Loucy (cell line): ENCODE measurements around the gene TOR4A.
A peak's percentile ranks its signal among the peaks of the same experiment; 100 is the strongest.
"Not testable (repeated sequence)": the region's sequence is repeated elsewhere in the genome, so short reads cannot be mapped to it uniquely, and the experiment has no call there.

ENCODE experiments used
- H2AFZ ChIP-seq: fragments of 200-600 bp; sonication (generic); 2 replicates; pipeline ENCODE4 v1.6.0; 2016; ENCODE audit warnings: antibody characterized with exemption, mild to moderate bottlenecking, low read length, moderate library complexity
- H3F3A ChIP-seq: fragments of 200-600 bp; 2 replicates; pipeline ENCODE4 v1.6.0; 2016; ENCODE audit warnings: antibody characterized with exemption, low read depth, mild to moderate bottlenecking
- H3K27me3 ChIP-seq: fragments of 200-600 bp; sonication (generic); 2 replicates; pipeline ENCODE4 v1.6.1; 2014; ENCODE audit warnings: low read length, mild to moderate bottlenecking; ENCODE audit not compliant: insufficient read depth, poor library complexity, severe bottlenecking
- H3K36me3 ChIP-seq: fragments of 200-600 bp; sonication (generic); 2 replicates; pipeline ENCODE4 v1.6.1; 2016; ENCODE audit warnings: low read length; ENCODE audit not compliant: insufficient read depth
- H3K4me1 ChIP-seq: fragments of 200-600 bp; sonication (generic); 2 replicates; pipeline ENCODE4 v1.5.1; 2014; ENCODE audit warnings: low read length, mild to moderate bottlenecking; ENCODE audit not compliant: insufficient read depth, poor library complexity, severe bottlenecking
- H3K4me2 ChIP-seq: fragments of 200-600 bp; sonication (generic); 2 replicates; pipeline ENCODE4 v1.6.0; 2014; ENCODE audit warnings: antibody characterized with exemption, low read length, low read depth, mild to moderate bottlenecking; ENCODE audit not compliant: poor library complexity, severe bottlenecking
- H3K4me3 ChIP-seq: fragments of 200-600 bp; sonication (generic); 2 replicates; pipeline ENCODE4 v1.5.1; 2014; ENCODE audit warnings: low read length, mild to moderate bottlenecking, mixed read lengths; ENCODE audit not compliant: poor library complexity, severe bottlenecking
- H3K79me2 ChIP-seq: fragments of 200-600 bp; sonication (generic); 2 replicates; pipeline ENCODE4 v1.6.1; 2014; ENCODE audit warnings: low read length; ENCODE audit not compliant: insufficient read depth
- H3K9ac ChIP-seq: fragments of 200-600 bp; sonication (generic); 2 replicates; pipeline ENCODE4 v1.6.0; 2014; ENCODE audit warnings: mild to moderate bottlenecking, low read depth, low read length, moderate library complexity; ENCODE audit not compliant: poor library complexity, severe bottlenecking
- H3K9me2 ChIP-seq: fragments of 200-600 bp; sonication (generic); replicated peaks from 2 replicates; pipeline ENCODE4 v1.6.1; 2016; ENCODE audit warnings: low read depth, low read length, mixed read lengths
- H3K9me3 ChIP-seq: fragments of 200-600 bp; sonication (generic); 2 replicates; pipeline ENCODE4 v1.6.1; 2014; ENCODE audit warnings: mild to moderate bottlenecking, antibody characterized with exemption, low read length, low read depth; ENCODE audit not compliant: insufficient read depth
- H4K20me1 ChIP-seq: fragments of 200-600 bp; sonication (generic); 2 replicates; pipeline ENCODE4 v1.6.0; 2014; ENCODE audit warnings: antibody characterized with exemption, low read length, mild to moderate bottlenecking; ENCODE audit not compliant: insufficient read depth, poor library complexity, severe bottlenecking
- CTCF ChIP-seq: fragments of 200-600 bp; sonication (generic); conservative IDR thresholded peaks from 2 replicates; pipeline ENCODE4 v1.5.1; 2014; ENCODE audit warnings: mild to moderate bottlenecking, antibody characterized with exemption, low read length
- EZH2phosphoT487 ChIP-seq: fragments of 200-600 bp; IDR thresholded peaks from 2 replicates; pipeline ENCODE4 v1.6.1; 2018; ENCODE audit warnings: antibody characterized with exemption, mild to moderate bottlenecking, moderate library complexity, borderline replicate concordance

The TOR4A gene

GRCh38 chr9:137240841-137241489 is 36.6 kb upstream of the TOR4A start, which contains the start of gene TUBB4B:
Gene TUBB4B, plus strand, starts transcription at chr9:137241287. Its CDS starts 74 bp downstream, at chr9:137241361.
- Histone ChIP-seq H3K27me3 (no peaks in the 10 kb centered on the region), H3K79me2 (peaks cover 51% of the 10 kb centered on the region), H3K9me2 (no peaks in the 10 kb centered on the region), H3K4me3 (peak within 1 kb of the TSS; percentile 94), H3F3A (0 out of 2 replicates have a peak, but pooled peaks cover 6% of the 10 kb centered on the region), H4K20me1 (peaks cover 24% of the 10 kb centered on the region), H2AFZ (peak within 1 kb of the TSS; percentile 90), H3K4me2 (peak within 1 kb of the TSS; percentile 95), H3K36me3 (peaks cover 21% of the 10 kb centered on the region; the same call in 1 of the 2 replicates), H3K9ac (peak within 1 kb of the TSS; percentile 96), H3K4me1 (peaks cover 40% of the 10 kb centered on the region), H3K9me3 (no peaks in the 10 kb centered on the region)
- TF ChIP-seq CTCF (no peak), EZH2phosphoT487 (no peak)

GRCh38 chr9:137241490-137242268 is 35.8 kb upstream of the TOR4A start:
- Histone ChIP-seq H3F3A (0 out of 2 replicates have a peak, but pooled peaks cover 6% of the 10 kb centered on the region), H3K36me3 (peaks cover 21% of the 10 kb centered on the region; the same call in 1 of the 2 replicates), H3K79me2 (peaks cover 51% of the 10 kb centered on the region), H3K4me3 (peak overlapping the region; percentile 94), H3K9me2 (no peaks in the 10 kb centered on the region), H2AFZ (no peak overlapping the region), H3K9ac (peak overlapping the region; percentile 96), H3K4me1 (peaks cover 38% of the 10 kb centered on the region), H3K4me2 (peak overlapping the region; percentile 95), H3K27me3 (no peaks in the 10 kb centered on the region), H4K20me1 (peaks cover 24% of the 10 kb centered on the region), H3K9me3 (no peaks in the 10 kb centered on the region)
- no peak for TF ChIP-seq EZH2phosphoT487
- TF ChIP-seq CTCF = no peak

GRCh38 chr9:137242269-137243203 is 35.0 kb upstream of the TOR4A start:
- Histone ChIP-seq H3K4me3 (peak overlapping the region; percentile 94), H3F3A (0 out of 2 replicates have a peak, but pooled peaks cover 6% of the 10 kb centered on the region), H2AFZ (no peak overlapping the region), H3K36me3 (peaks cover 21% of the 10 kb centered on the region; the same call in 1 of the 2 replicates), H3K79me2 (peaks cover 48% of the 10 kb centered on the region), H3K9ac (peak overlapping the region; percentile 96), H3K4me2 (peak overlapping the region; percentile 95), H3K9me3 (no peaks in the 10 kb centered on the region), H3K9me2 (no peaks in the 10 kb centered on the region), H3K4me1 (peaks cover 30% of the 10 kb centered on the region), H4K20me1 (peaks cover 24% of the 10 kb centered on the region), H3K27me3 (no peaks in the 10 kb centered on the region)
- TF ChIP-seq EZH2phosphoT487 = no peak
- TF ChIP-seq CTCF = no peak

GRCh38 chr9:137243266-137243625 is 34.3 kb upstream of the TOR4A start:
- H3K79me2 ChIP-seq = peaks cover 43% of the 10 kb centered on the region
- H3K9me3 ChIP-seq, H3F3A ChIP-seq, H3K9me2 ChIP-seq, H2AFZ ChIP-seq, H3K27me3 ChIP-seq: not testable (repeated sequence)
- peaks cover 21% of the 10 kb centered on the region; the same call in 1 of the 2 replicates for H3K36me3 ChIP-seq
- H3K9ac ChIP-seq = peak overlapping the region; percentile 96
- peak overlapping the region; percentile 95 for H3K4me2 ChIP-seq
- peaks cover 24% of the 10 kb centered on the region for H4K20me1 ChIP-seq
- peak overlapping the region; percentile 94 for H3K4me3 ChIP-seq
- H3K4me1 ChIP-seq = peaks cover 23% of the 10 kb centered on the region
